Jurkat, Clone E6-1 (cell line): ENCODE measurements around the gene C11orf42. TPM values are rescaled to one million over a fixed set of nuclear protein-coding genes. Genes with fewer than 3 reads are reported as not detected.

Source experiments
- DNase-seq: peaks from one replicate; pipeline ENCODE4 v3.0.0-alpha.2; 2011; ENCODE audit warnings: low read depth, low spot score
- H3K4me3 ChIP-seq: 2 replicates; pipeline ENCODE4 v1.5.1; 2011; ENCODE audit warnings: mild to moderate bottlenecking, low read length, control low read depth, moderate library complexity
- polyA plus RNA-seq: library from polyadenylated mRNA; unstranded; fragments of >200 nt; gene quantifications from one replicate; pipeline ENCODE4 v1.2.1, GENCODE V29; 2012; ENCODE audit warnings: missing spikeins; ENCODE audit not compliant: insufficient read length, insufficient read depth

C11orf42 gene
- not detected for polyA plus RNA-seq

GRCh38 chr11:6205366-6205765 lies at the start of gene C11orf42:
Gene C11orf42 (plus strand): TSS chr11:6205557. CDS start chr11:6205616, 59 bp downstream.
- no peak within 1 kb of the TSS for H3K4me3 ChIP-seq
- no peak for DNase-seq

- DNase-seq = no peak
- H3K4me3 ChIP-seq = no peak overlapping the region
Observed at GRCh38 chr11:6156628-6157359, 48.6 kb upstream of the C11orf42 start.

- no peak within 1 kb of the TSS for H3K4me3 ChIP-seq
- DNase-seq = no peak
Observed at GRCh38 chr11:6170226-6170625, 35.1 kb upstream of the C11orf42 start, which contains the start of gene OR52B2. Gene OR52B2 (minus strand): TSS chr11:6170326. CDS start chr11:6170326, 0 bp downstream.

GRCh38 chr11:6175440-6175839 lies 29.9 kb upstream of the C11orf42 start:
- H3K4me3 ChIP-seq = no peak overlapping the region
- DNase-seq = no peak

GRCh38 chr11:6191742-6192141 lies 13.6 kb upstream of the C11orf42 start:
- no peak for DNase-seq
- H3K4me3 ChIP-seq = no peak overlapping the region

GRCh38 chr11:6194065-6194581 lies 11.2 kb upstream of the C11orf42 start:
- no peak overlapping the region for H3K4me3 ChIP-seq
- no peak for DNase-seq

- peak; percentile 29 for DNase-seq
- no peak overlapping the region for H3K4me3 ChIP-seq
Observed at GRCh38 chr11:6196396-6196795, 9.0 kb upstream of the C11orf42 start.

GRCh38 chr11:6197466-6198200 lies 7.7 kb upstream of the C11orf42 start:
- DNase-seq = no peak
- no peak overlapping the region for H3K4me3 ChIP-seq

GRCh38 chr11:6199174-6199810 lies 6.1 kb upstream of the C11orf42 start, which contains the start of gene OR52W1:
Gene OR52W1 (plus strand): TSS chr11:6199224. CDS start chr11:6199224, 0 bp downstream.
- no peak for DNase-seq
- no peak within 1 kb of the TSS for H3K4me3 ChIP-seq

GRCh38 chr11:6200975-6201374 lies 4.4 kb upstream of the C11orf42 start:
- no peak for DNase-seq
- no peak overlapping the region for H3K4me3 ChIP-seq

GRCh38 chr11:6201481-6201880 lies 3.9 kb upstream of the C11orf42 start:
- no peak for DNase-seq
- no peak overlapping the region for H3K4me3 ChIP-seq

- DNase-seq = no peak
- H3K4me3 ChIP-seq = no peak overlapping the region
Observed at GRCh38 chr11:6202041-6202440, 3.3 kb upstream of the C11orf42 start.

- DNase-seq = no peak
- no peak overlapping the region for H3K4me3 ChIP-seq
Observed at GRCh38 chr11:6203327-6203726, 2.0 kb upstream of the C11orf42 start.

- no peak overlapping the region for H3K4me3 ChIP-seq
- DNase-seq = no peak
Observed at GRCh38 chr11:6204706-6205105, 651 bp upstream of the C11orf42 start.

GRCh38 chr11:6206456-6207180 lies 1.3 kb downstream of the C11orf42 start:
- no peak for DNase-seq
- no peak overlapping the region for H3K4me3 ChIP-seq

- H3K4me3 ChIP-seq = no peak overlapping the region
- DNase-seq = no peak
Observed at GRCh38 chr11:6209801-6210200, 4.4 kb downstream of the C11orf42 start.

GRCh38 chr11:6210274-6210955 lies 5.1 kb downstream of the C11orf42 start:
- no peak overlapping the region for H3K4me3 ChIP-seq
- DNase-seq = no peak

- H3K4me3 ChIP-seq = no peak overlapping the region
- no peak for DNase-seq
Observed at GRCh38 chr11:6214530-6214929, 9.2 kb downstream of the C11orf42 start.
